Measurements from ENCODE around the gene ZNF438.

GRCh38 chr10:30825022-30825421 lies 206.6 kb downstream of the ZNF438 start:
- TF ChIP-seq CTCF (IDR thresholded peaks at IDR 0.05), result no peak
- no peak for TF ChIP-seq POLR2A (IDR thresholded peaks at IDR 0.05)
